Effector memory CD8-positive, alpha-beta T cell (primary cell): ENCODE data around the gene SLC7A4.
A peak's percentile ranks its signal among the peaks of the same experiment; 100 is the strongest.
"Not testable (repeated sequence)": the region's sequence is repeated elsewhere in the genome, so short reads cannot be mapped to it uniquely, and the experiment has no call there.

Experiments used
- ATAC-seq: fragments of 150-1000 bp; cut with Tn5 transposase; replicated peaks from 2 replicates; pipeline ENCODE4 v1.10.0; 2021; ENCODE audit warnings: mild to moderate bottlenecking, moderate library complexity
- DNase-seq, 3 experiments: peaks; one replicate each; pipeline ENCODE4 v3.0.0; 2021
- H3K27ac Mint-ChIP-seq, 2 donors: one replicate each; pipeline ENCODE4 v1.8.0; 2022; ENCODE audit warnings: mild to moderate bottlenecking in 2 of 2, mixed read lengths in 2 of 2, moderate library complexity in 2 of 2
- H3K27me3 Mint-ChIP-seq, 2 donors: one replicate each; pipeline ENCODE4 v1.8.0; 2022; ENCODE audit warnings: mixed read lengths in 2 of 2
- H3K36me3 Mint-ChIP-seq: one replicate; pipeline ENCODE4 v1.8.0; 2022; ENCODE audit warnings: mild to moderate bottlenecking, moderate library complexity, mixed read lengths; ENCODE audit not compliant: insufficient read depth
- H3K4me1 Mint-ChIP-seq, 2 donors: one replicate each; pipeline ENCODE4 v1.8.0; 2022; ENCODE audit warnings: low read depth in 2 of 2, mixed read lengths in 2 of 2
- H3K4me3 Mint-ChIP-seq, 2 donors: one replicate each; pipeline ENCODE4 v1.8.0; 2022; ENCODE audit warnings: mild to moderate bottlenecking in 2 of 2, mixed read lengths in 2 of 2, moderate library complexity in 2 of 2
- H3K9me3 Mint-ChIP-seq, 2 donors: one replicate each; pipeline ENCODE4 v1.8.0; 2022; ENCODE audit warnings: mixed read lengths in 2 of 2

SLC7A4 gene

DNA sequence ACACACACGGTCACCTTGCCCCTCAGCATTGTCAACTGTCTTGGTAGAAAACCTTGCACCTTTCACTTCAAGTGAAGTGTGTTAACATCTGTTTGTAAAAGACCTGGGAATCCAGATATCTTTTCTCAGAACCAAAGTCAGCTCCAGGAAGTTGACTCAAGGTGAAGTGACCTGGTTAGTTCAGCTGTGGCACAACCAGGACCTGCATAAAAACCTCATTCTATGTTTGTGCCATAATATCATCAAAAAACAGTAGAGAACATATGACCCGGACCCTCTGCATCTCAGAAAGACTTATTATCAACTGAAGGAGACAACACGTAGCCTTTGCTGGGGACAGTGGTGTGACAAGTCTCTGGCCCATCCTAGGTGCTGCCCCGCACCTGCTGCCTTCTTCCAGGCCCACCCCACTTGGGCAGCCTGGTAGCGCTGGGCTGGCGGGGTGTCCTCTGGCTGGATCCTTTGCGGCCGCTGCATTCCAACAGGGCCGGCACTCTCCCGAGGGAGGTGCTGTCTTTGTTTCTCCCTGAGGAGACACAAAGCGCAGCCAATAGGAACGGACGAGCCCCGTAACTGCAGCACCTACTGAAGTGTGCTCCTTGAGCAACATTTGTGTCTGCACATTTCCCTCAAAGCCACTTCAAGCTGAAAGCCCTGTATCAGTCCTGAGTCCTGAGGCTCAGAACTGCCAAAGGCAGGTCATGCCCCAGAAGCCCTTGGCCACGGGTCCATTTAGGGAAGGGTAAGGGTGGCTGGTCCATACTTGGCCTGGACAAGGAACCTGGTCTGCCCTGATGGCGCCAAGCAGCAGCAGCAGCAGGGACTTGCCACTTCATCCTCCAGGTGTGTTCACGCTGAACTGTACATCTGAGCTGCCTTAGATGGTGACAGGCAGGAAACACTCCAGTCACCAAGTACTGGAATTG, 38.6 kb upstream of the SLC7A4 start:
- DNase-seq (no peak), ATAC-seq (no peak)
- Mint-ChIP-seq H3K4me3 (no peak overlapping the region), H3K36me3 (peaks cover 3% of the 10 kb centered on the region), H3K27me3 (peaks cover 0 to 8% of the 10 kb centered on the region in 2 donors), H3K9me3 (no peaks in the 10 kb centered on the region), H3K27ac (no peak overlapping the region), H3K4me1 (no peaks in the 10 kb centered on the region)

DNA sequence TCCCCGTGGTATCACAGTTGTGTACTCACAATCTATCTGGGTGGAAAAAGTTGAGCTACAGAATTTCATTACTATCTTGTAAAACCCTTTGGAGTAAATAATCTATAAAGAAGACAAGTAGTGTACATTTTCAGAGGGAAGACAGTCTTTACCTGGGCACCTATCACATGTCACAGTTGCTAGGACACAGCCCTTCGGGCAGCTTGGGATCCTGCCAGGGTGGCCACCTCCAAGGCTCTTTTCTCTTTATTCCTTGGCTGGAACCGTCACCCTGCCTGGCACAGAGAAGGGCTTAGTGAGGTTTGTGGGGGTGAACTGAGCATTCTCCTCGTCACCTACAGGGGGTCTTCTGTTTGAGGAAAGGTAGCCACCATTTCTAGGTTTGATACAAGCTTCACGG, 37.0 kb upstream of the SLC7A4 start:
- no peak overlapping the region for H3K27ac Mint-ChIP-seq
- H3K4me3 Mint-ChIP-seq: no peak overlapping the region
- no peaks in the 10 kb centered on the region for H3K9me3 Mint-ChIP-seq
- H3K4me1 Mint-ChIP-seq: no peaks in the 10 kb centered on the region
- no peak for DNase-seq
- no peak for ATAC-seq
- peaks cover 0 to 19% of the 10 kb centered on the region in 2 donors for H3K27me3 Mint-ChIP-seq
- peaks cover 3% of the 10 kb centered on the region for H3K36me3 Mint-ChIP-seq

GRCh38 chr22:21068681-21069276, 36.4 kb upstream of the SLC7A4 start:
- no peak overlapping the region for H3K4me3 Mint-ChIP-seq
- no peak for ATAC-seq
- DNase-seq: no peak
- peaks cover 0 to 19% of the 10 kb centered on the region in 2 donors for H3K27me3 Mint-ChIP-seq
- no peaks in the 10 kb centered on the region for H3K9me3 Mint-ChIP-seq
- peaks cover 3% of the 10 kb centered on the region for H3K36me3 Mint-ChIP-seq
- no peak overlapping the region for H3K27ac Mint-ChIP-seq
- H3K4me1 Mint-ChIP-seq: no peaks in the 10 kb centered on the region

DNA sequence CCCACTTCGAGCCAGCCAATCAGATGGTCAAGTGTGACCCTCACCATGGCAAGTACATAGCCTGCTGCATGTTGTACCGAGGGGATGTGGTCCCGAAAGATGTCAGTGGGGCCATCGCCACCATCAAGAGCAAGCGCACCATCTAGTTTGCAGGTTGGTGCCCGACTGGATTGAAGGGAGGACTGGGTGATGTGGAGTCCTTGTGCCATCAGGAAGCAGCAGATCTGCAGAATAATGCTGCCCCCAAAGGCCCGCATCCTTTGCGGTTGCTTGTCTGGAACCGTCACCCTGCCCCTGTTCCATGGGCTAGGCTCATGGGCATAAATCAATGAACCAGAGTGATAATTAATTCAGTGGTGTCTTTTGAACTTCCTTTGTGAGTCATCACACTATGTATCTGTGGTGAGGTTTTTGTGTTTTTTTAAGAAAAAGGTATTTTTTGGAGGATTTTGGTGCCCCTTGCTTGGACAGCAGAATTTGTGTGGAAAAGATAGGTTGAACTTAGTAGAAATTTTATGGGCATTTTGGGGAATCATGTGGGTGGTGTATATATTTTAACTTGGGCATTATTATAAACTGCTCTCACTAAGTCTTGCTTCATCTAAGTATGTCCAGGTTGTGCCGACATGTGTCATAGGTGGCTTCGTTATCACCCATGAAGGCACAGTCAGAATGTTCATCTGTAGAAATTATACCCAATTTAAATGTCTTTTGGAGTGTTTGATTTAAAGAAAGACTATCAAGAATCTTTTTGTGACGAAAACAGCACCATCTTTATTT, 35.7 kb upstream of the SLC7A4 start:
- peaks cover 0 to 19% of the 10 kb centered on the region in 2 donors for H3K27me3 Mint-ChIP-seq
- ATAC-seq: no peak
- H3K9me3 Mint-ChIP-seq: no peaks in the 10 kb centered on the region
- DNase-seq: no peak
- no peak overlapping the region for H3K27ac Mint-ChIP-seq
- H3K4me3 Mint-ChIP-seq: no peak overlapping the region
- peaks cover 3% of the 10 kb centered on the region for H3K36me3 Mint-ChIP-seq
- no peaks in the 10 kb centered on the region for H3K4me1 Mint-ChIP-seq

DNA sequence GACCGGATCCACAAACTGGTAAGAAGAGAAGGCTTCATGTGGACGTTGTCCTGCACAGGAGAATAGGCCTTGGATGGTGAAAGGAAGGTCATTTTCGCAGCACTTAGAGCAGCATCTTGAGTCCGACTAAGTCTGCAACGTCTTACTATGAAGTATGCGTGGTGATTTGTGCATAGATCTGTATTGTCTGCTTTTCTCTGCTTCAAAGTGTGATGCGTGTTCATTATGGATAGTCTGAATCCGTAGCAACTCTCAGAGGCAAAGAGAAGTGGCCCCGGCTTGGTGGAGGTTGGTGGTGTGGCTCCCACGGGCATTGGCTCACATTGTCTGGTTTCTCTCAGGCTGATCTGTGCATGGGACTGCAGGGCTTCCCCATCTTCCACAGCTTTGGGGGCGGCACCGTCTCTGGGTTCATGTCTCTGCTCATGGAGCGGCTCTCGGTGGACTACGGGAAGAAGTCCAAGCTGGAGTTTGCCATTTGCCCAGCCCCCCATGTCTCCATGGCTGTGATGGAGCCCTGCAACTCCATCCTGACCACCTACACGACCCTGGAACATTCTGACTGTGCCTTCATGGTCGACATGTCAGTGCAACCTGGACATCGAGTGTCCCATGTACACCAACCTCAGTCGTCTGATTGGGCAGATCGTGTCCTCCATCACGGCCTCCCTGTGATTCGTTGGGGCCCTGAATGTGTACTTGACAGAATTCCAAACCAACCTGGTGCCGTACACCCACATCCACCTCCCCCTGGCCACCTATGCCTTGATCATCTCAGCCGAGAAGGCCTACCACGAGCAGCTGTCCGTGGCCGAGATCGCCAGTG, 34.9 kb upstream of the SLC7A4 start:
- Mint-ChIP-seq H3K4me3 (no peak overlapping the region), H3K27ac (no peak overlapping the region), H3K4me1 (no peaks in the 10 kb centered on the region), H3K36me3 (peaks cover 3% of the 10 kb centered on the region), H3K27me3 (peaks cover 0 to 19% of the 10 kb centered on the region in 2 donors), H3K9me3 (no peaks in the 10 kb centered on the region)
- ATAC-seq: no peak
- no peak for DNase-seq

GRCh38 chr22:21064917-21065864, 32.8 kb upstream of the SLC7A4 start:
- DNase-seq: no peak
- Mint-ChIP-seq H3K9me3 (no peaks in the 10 kb centered on the region), H3K4me1 (no peaks in the 10 kb centered on the region), H3K27ac (peak overlapping the region in 1 of 2 donors; percentile 42), H3K27me3 (peaks cover 5 to 19% of the 10 kb centered on the region in 2 donors), H3K4me3 (no peak overlapping the region), H3K36me3 (peaks cover 3% of the 10 kb centered on the region)
- ATAC-seq: no peak

DNA sequence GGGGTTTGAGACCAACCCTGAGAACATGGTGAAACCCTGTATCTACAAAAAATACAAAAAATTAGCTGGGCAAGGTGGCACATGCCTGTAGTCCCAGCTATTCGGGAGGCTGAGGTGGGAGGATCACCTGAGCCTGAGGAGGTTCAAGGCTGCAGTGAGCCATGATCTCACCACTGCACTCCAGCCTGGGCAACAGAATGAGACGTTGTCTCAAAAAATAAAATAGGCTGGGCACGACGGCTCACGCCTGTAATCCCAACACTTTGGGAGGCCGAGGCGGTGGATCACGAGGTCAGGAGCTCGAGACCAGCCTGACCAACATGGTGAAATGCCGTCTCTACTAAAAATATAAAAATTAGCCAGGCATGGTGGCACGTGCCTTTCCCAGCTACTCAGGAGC, 32.1 kb upstream of the SLC7A4 start:
- H3K36me3 Mint-ChIP-seq, ATAC-seq, H3K4me1 Mint-ChIP-seq, DNase-seq, H3K9me3 Mint-ChIP-seq, H3K27ac Mint-ChIP-seq, H3K4me3 Mint-ChIP-seq: not testable (repeated sequence)
- peaks cover 5 to 19% of the 10 kb centered on the region in 2 donors for H3K27me3 Mint-ChIP-seq

DNA sequence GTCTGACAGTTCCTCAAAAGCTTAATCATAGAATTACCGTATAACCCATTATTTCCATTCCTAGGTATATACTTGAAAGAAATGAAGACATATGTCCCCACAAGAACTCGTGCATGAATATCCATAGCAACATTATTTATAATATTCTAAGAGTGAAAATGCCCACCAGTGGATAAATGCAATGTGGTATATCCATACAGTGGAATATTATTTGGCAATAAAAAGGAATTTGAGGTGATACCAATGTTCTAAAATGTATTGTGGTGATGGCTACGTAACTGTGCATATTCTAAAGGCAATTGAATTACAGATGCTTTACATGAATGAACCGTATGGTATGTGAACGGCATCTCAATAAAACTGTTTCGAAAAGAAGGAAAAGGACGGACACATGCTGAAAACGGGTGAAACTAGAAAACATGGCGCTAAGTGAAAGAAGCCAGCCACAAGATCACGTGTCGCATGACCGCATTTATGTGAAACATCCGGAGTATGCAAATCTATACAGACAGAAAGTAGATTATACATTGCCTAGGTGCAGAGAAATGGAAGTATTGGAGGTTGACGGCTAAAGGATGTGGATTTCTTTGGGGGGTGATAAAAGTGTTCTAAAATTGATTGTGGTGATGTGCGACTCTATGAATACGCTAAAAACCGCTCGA, 29.4 kb upstream of the SLC7A4 start:
- not testable (repeated sequence) for ATAC-seq, H3K27ac Mint-ChIP-seq, DNase-seq, H3K36me3 Mint-ChIP-seq, H3K9me3 Mint-ChIP-seq, H3K4me1 Mint-ChIP-seq, H3K4me3 Mint-ChIP-seq
- peaks cover 8 to 19% of the 10 kb centered on the region in 2 donors for H3K27me3 Mint-ChIP-seq

GRCh38 chr22:21060363-21060762, 28.0 kb upstream of the SLC7A4 start:
- H3K27me3 Mint-ChIP-seq: peaks cover 12 to 25% of the 10 kb centered on the region in 2 donors
- not testable (repeated sequence) for H3K36me3 Mint-ChIP-seq, DNase-seq, H3K27ac Mint-ChIP-seq, H3K9me3 Mint-ChIP-seq, ATAC-seq, H3K4me3 Mint-ChIP-seq
- H3K4me1 Mint-ChIP-seq: peaks cover 6 to 13% of the 10 kb centered on the region in 2 donors

DNA sequence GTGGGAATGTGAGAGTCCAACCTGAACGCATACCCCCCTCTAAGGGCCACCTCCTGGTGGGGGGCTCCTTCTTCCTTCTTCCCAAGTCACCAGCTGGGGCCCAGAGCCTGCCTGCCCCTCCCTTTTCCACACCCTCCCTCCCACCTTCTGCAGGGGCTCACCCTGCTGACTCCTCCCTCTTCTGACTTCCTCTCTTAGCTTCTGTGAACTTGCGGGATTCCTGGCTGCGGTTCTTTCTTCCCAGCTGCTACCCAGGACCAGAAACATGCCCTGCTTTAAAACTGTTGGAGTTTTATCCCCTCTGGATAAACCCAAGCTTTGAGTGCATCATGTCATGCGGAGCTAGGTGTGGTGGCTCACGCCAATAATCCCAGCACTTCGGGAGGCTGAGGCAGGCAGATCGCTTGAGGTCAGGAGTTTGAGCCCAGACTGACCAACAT, 23.5 kb upstream of the SLC7A4 start:
- H3K4me3 Mint-ChIP-seq: peak overlapping the region; percentile 26 to 63
- H3K9me3 Mint-ChIP-seq: no peaks in the 10 kb centered on the region
- H3K4me1 Mint-ChIP-seq: peaks cover 10 to 15% of the 10 kb centered on the region in 2 donors
- H3K27me3 Mint-ChIP-seq: peaks cover 8 to 48% of the 10 kb centered on the region in 2 donors
- no peaks in the 10 kb centered on the region for H3K36me3 Mint-ChIP-seq
- ATAC-seq: peak; percentile 33
- DNase-seq: no peak
- H3K27ac Mint-ChIP-seq: peak overlapping the region in 1 of 2 donors; percentile 65

DNA sequence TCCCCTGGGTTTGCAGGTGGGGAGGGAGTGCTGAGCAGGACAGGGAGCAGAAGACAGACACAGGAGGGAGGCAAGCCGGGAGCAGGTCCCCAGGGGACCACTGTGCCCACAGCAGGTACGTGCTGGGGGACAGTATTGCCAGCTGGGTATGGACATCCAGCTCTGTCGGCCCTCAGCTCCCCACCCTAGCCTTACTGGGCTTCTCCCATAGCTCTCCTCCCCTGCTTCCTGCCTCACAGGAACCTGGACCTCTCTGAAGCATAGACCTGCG, 23.1 kb upstream of the SLC7A4 start:
- peak overlapping the region; percentile 26 to 63 for H3K4me3 Mint-ChIP-seq
- H3K36me3 Mint-ChIP-seq: no peaks in the 10 kb centered on the region
- peak; percentile 12 for ATAC-seq
- H3K27me3 Mint-ChIP-seq: peaks cover 8 to 48% of the 10 kb centered on the region in 2 donors
- peaks cover 10 to 15% of the 10 kb centered on the region in 2 donors for H3K4me1 Mint-ChIP-seq
- no peak for DNase-seq
- H3K27ac Mint-ChIP-seq: peak overlapping the region in 1 of 2 donors; percentile 65
- H3K9me3 Mint-ChIP-seq: no peaks in the 10 kb centered on the region
